ENCODE data around the gene ABLIM2.

The ABLIM2 gene

DNA sequence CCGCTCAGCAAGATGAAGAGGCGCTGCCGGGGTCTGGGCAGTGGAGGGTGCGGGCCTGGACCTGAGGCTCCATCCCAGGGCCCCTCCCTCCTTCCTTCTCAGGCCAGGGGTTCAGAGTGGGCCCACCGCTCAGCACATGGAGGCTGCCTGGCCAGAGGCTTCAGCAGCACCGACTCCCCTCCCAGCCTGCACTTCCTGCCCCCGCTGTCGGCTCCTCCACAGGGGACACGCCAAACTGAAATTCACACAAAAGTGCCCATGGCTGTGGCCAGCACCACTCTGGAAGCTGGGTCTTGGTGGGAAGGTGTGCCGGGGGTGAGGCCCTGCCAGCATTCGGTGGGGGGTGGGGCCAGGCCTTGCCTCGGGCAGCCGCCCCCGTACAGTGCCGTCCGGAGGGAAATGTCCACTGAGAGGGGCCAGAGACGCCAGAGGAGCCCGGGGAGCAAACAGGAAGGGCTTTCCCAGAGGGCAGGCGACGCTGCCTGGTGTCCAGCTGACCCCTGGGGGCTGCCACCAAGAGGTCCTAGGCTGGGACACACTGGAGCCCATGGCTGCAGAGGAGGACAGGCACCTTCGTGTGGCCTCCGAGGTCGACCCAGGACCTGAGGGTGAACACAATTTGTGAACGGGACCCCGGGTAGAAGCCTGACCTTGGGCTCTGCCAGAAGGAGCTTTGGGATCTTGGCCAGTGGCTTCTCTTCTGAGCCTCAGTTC lies 134.4 kb downstream of the ABLIM2 start:
- DNase-seq (ENCODE audit: low read depth), result no peak

DNA sequence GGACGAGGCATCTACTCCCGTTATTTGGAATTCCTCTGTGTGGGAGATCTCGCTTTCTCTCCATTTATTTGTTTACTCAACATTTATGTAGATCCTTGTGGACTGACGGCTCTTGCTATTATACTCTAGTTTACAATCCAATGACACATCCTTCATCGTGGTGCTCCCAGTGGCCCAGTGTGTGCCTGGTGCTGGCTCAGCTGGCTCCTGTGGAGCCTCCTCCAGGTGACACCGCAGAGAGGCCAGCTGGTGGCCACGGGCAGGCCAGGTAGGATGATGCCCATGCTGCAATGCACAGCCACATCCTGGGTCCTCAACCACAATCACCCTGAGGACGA lies 134.9 kb downstream of the ABLIM2 start:
- DNase-seq (ENCODE audit: low read depth), result no peak

DNA sequence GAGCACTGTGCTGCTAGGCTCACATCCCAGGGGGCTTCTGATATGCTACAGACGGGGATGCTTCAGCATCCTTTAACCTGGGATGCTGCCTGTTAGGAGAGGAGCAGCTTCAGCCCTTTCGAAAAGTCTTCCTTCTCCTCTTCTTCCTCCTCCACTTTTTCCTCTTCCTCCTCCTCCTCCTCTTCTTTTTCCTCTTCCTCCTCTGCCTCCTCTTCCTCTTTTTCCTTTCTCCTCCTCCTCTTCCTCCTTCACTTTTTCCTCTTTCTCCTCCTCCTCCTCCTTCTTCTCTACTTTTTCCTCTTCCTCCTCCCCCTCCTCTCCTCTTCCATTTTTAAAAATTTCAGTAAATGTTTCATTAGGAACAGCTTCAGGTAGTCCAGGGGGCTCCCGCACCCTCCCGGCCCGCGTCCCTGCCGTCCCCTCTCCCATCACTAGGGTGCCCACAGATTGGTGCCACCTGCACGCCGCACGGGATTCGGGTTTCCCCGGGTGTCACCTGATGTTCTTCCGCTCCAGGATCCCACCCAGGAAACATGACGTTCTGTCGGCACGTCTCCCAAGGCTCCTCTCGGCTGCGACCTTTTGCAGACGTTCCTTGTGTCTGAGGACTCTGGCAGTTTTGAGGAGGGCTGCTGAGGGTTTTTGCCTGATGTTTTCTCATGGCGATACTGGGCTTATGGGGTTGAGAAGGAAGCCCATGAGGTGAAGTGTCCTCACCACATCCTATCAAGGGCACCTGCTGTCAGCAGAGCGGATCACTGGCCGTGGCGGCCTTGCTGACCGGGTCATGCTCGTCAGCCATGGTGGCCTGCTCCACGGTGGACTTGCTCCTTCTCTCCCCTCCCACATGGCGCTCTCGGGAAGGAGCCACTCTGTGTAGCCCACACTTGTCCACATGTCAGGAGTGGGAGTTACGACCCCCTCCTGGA lies 135.6 kb downstream of the ABLIM2 start:
- no peak for DNase-seq (ENCODE audit: low read depth)

DNA sequence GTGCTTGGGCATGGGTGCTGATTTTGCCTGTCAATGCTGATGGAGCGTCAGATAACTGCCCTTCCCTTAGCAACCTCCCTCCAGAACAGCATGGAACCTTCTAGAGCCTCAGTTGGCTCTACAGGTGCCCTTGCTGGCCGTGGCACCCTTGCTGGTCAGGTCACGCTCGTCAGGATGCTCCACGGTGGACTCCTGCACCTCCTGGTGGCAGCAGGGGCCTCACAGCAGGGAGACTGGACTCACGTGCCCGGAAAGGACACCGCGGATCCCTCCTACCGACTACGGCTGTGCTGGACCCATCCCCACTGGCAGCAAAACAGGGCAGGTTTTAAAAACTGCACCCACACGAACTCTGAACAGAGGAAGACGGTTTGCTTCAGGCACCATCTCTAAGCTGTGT lies 136.8 kb downstream of the ABLIM2 start:
- DNase-seq (ENCODE audit: low read depth), result no peak

DNA sequence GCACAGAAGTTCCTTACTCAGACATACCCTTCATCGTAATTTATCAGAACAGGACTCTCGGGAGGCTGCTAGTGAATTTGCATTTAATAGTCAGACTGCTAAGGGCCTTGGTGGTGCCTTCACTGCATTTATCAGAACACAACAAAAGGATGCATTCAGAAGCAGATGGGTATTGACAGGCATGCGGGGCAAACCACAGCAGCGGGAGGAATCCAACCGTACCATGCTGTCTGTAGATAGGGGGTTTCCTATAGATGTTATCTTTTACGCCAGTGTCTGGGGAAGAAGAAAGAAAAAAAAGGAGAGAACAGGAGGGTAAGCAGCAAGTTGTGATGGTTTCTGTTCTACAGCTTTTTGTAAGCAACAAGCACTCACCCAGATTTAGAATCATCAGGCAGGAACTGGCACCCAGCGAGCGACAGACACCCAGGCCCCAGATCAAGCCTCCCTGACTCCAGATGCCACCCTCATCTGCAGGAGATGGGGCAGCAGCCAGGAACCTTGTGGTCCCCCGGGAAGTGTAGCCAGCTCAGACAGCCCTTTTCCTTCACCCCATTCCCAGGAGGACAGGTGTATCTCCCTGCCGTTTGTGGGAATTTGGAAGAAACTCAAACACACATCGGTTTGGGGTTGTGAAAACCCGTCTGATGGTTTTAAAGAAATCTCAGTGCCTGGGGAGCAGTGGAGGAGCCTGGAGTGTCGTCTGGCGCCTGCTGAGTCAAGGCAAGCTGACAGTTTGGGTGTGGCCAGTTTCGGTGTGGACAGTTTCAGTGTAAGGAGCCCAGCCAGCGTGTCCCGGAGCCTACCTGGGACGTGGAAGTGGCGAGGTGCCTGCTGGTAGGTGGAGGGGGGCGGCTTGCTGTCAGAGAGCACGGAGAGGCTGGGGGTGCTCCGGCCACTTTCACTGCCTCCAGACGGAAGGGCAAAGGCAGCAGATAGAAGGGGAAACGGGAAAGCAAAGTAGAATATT lies 138.9 kb downstream of the ABLIM2 start:
- DNase-seq (ENCODE audit: low read depth), result no peak

DNA sequence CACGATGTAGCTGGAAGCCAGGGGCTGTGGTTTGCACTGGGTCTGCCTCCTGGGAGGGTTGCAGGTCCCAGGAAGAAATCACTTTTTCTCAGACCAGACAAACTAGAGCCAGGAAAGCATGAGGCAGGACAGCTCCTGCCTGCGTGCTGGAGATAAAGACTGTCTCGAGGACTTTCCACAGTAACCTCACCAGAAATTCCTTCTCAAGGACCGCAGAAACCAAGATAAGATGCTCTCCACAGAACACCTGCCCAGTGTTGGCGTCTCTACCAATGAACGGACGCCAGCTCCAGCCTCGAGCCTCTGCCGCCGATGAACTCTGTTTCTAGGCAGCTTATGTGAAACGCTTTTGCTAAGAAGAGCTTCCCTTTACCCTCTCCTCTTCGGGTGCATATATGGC lies 142.1 kb downstream of the ABLIM2 start:
- no peak for DNase-seq (ENCODE audit: low read depth)

DNA sequence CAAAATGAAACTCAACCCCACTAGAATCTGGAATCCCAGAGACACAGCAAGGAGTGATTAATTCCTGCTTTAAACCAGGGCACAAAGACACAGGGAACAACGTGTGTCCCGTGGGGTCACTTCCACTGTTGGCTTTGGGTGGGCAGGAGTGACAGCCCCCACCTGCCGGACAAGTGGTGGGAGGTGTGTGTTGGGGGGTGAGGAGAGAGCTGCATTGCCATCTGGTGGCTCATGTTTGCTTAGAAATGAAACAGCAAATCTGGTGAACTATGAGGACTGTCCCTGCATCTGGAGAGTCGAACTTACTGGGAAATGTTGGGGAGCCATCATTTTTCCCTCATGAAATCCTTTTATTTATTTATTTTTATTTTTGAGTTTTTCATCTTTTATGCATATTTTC lies 143.1 kb downstream of the ABLIM2 start:
- DNase-seq (ENCODE audit: low read depth), result no peak

DNA sequence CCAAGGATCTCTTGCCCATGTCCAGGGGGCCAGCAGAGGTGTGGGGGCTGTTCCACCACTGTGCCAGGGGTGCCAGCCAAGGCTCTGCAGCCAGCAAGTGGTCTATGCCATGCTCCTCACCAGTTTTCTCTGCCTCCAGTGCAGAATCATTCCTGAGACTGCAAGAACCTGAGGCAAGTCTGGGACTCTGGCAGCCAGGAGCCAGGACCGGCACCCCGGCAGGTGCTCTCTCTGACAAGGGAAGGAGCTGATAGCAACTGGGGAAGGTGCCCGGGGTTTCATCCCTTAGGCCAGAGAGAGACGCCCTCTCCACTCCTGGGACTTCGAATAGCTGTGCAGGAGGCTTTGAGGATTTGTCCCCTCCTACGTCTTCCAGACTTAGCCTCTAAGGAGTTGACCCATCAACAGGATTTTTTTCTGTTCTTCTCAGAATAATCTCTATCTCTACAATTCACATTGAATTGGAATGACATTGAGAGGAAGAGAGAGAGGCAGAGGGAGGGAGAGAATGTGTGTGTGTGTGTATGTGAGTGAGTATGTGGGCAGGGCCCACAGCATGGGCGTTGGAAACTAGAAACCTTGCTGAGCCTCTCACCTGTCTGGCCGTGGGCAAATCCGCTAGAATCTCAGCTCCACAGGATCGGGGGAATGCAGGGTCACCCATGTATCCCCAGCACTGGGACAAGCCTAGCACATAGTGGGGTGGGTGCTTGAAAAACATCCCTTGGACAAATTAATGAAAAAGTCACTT lies 144.5 kb downstream of the ABLIM2 start:
- DNase-seq (ENCODE audit: low read depth), result no peak

DNA sequence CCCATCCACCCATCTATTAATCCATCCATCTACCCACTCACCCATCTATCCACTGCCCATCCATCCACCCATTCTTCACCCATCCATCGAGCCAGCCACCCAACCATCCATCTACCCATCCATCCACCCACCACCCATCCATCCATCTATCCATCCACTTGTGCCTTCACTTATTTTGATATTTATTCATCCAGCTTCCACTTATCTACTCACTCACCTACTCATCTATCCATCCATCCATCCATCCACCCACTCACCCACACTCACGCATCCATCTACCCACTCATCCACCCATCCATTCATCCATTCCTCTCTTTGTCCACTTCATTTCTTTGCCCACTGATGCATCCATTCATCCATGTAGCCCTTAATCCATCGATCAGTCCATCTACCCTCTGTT lies 146.1 kb downstream of the ABLIM2 start:
- no peak for DNase-seq (ENCODE audit: low read depth)

DNA sequence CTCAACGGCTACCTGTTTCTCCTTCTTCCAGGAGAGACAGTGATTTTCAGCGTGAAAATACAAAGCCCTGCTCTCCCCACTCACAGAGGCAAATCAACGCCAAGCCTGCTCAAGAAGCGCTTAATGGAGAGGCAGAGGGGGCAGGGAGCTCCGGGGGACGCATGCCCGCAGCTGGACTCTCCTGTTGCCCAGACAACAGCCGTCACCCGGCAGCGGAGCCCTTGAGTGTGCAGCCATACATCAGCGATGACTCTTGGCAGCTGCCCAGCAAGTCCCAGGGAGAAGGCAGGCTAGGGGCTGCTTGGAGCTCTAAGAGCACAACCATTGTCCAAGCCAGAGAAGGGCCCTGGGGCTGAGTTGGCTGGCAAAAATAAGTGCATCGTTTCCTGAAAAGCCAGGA lies 148.0 kb downstream of the ABLIM2 start:
- DNase-seq (ENCODE audit: low read depth), result no peak

DNA sequence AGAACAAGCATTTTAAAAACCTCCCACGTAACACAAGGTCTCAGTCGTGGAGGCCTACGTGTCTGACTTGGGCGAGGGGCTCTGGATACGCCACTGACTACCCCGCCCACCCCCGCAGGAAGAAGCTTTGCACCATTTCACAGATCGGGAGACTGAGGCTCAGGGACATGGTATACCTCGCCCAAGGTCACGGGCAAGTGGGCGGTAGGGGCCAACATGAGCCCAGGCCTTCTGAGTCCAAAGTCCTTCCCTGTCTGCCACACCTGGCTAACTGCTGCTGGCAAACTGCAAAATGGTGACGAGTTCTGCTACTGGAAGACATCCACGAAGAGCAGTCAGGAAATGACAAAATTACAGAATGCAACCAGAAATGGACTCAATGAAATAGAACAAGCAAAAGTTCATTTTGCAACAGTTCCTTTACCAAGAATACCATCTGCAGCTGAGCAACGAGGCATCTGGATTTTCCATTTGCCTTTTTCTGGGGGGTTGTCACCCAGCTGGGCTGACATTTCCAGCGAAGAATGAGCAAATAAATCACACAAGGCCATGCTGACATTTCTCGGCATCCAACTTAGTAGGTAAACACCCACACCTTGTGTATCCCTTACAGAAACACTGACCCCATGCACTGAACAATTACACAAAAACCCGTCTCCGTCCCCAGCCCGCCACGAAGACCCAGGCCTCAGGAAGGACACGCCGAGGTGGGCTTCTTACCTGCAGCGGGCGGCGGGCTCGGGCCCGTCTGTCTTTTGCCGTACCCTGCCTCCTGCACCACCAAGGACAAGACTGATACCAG lies 148.7 kb downstream of the ABLIM2 start:
- DNase-seq (ENCODE audit: low read depth), result no peak

DNA sequence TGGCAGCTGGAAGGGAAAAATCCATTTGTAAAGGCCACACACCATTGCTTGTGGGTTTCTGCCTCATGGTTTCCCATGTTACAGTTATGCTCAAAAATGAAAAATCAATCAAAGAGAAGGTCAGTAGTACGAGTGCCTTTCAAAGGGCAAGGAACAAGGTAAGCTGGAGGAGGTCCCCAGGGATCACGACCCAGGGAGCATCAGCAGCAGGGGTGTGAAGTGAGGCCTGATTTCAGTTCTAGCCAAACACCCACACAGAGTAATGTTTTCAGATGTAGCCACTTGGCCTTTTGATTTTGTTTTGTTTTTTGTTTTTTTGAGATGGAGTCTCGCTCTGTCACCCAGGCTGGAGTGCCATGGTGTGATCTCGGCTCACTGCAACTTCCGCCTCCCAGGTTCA lies 149.5 kb downstream of the ABLIM2 start:
- DNase-seq (ENCODE audit: low read depth), result no peak

DNA sequence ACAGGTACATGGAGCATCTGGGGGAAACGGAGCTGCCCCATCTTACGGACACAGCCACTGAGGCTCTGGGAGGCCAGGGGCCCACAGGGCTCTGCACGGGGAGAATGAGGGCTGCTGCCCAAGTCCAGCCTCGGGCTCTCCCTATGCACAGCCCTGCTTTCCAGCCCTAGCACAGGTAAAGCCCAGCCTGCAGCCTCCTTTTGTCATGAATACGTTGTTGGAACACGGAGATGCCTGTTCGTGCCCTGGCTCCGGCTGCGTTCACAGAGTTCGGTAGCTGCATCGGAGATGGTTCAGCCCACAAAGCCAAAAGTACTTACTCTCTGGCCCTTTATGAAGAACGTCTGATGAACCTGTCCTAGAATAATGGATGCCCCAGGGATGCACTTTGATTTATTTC lies 150.2 kb downstream of the ABLIM2 start:
- DNase-seq (ENCODE audit: low read depth), result no peak

DNA sequence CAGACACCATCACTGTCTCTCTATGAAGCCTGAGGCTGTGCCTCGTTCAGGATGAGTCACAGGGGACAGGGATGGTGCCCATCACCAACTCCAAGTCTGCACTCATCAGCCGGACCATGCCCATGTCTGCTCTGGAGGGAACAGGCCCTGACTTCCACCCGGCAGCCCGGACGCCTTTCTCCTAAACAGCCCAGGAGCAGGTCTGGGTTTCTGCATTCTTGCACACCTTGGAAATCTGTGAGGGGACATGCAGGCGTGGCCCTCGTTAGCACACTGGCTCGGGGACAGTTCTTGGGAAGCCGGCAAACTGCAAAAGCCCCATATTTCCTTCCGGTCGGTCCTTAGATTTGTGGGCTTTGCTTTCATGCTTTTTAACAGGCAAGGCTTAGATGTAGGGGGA lies 151.0 kb downstream of the ABLIM2 start:
- DNase-seq (ENCODE audit: low read depth), result no peak

DNA sequence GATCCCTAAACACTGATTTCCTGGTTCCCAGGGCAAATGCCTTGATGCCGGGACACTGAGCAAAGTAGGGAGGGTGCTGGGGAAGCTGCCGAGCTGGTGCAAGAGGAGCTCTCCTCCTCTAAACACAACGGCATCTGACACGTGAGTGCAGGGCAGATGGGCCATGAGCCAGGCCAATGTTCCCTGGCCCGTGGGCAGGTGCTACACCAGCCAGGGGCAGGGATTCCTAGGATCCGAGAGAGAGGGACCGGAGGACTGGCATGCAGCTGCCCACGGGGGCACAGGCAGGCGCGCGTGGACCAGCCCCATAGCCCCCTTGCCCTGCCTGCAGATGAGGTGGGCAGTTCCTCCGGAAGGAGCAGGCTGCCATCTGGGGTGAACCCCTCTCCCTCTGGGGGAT lies 152.1 kb downstream of the ABLIM2 start:
- no peak for DNase-seq (ENCODE audit: low read depth)

DNA sequence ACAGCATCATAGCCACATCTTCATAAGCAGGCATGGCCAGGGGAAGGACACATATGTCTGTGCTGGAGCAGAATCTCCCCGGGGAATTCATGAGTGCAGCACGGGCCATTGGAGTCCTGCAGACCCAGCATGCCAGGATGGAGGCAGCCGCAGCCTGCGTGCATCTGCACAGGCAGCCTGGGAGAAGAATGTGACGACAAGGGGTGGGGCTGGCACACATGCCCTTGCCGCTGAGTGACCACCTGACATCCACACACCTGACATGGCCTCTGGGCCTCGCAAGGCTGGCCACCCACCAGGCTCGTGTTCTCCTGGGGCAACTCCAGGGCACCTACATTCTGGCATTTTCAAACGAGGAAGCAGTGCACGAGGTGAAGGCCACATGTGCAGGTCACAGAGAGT lies 152.8 kb downstream of the ABLIM2 start:
- DNase-seq (ENCODE audit: low read depth), result no peak

DNA sequence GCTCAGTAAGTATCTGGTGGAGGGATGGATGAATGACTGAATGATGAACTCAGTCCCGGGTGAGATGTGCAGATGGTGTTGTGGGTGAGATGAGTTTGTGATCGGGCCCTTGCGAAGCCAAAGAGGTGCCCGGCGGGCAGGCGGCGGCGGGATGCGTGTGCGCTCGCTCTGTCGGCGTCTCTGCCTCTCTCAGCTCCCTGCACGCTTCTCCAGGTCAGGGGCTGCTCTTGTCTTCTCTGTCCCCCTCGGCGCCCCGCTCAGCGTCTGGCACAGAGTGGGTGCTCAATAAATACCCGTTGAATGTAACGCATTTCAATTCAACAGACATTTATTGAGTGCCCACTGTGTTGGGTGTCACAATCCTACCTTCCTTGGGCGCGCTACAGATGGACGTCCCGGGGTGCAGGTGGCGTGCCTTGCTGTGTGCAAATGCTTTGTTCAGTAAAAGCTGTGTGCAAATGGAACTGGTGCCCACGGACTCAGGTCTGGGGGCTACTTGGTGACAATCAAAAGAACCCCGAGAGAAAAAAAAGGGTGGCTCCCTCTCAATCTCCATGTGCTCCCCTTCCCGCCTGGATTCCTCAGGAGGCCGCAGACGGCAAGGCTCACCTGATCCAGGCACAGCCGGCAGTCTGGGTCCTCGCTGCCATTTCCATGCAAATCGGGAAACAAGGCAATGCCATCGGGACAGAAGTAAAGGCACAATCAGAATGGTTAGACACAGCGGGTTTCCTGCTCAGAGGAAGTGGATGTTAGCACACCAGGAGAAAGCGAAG lies 153.4 kb downstream of the ABLIM2 start:
- DNase-seq (ENCODE audit: low read depth), result no peak

DNA sequence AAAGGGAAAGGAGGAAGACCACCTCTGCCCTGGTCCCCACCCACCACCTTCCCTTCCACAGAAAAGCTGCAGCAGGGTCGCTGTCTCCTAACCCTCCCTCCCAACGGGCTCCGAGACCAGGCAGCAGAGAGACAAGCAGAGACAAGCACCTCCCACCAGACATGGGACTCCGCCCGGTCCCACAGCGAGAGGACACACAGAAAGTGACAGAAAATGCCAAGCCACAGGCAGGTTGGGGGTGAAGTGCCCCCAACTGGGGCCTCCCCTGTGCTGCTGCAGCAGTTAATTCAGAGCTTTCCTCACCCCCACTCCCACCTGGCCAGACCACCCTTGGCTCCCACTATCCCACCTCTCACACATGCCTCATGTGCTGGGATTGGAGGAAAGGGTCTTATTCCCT lies 154.5 kb downstream of the ABLIM2 start:
- DNase-seq (ENCODE audit: low read depth), result no peak

DNA sequence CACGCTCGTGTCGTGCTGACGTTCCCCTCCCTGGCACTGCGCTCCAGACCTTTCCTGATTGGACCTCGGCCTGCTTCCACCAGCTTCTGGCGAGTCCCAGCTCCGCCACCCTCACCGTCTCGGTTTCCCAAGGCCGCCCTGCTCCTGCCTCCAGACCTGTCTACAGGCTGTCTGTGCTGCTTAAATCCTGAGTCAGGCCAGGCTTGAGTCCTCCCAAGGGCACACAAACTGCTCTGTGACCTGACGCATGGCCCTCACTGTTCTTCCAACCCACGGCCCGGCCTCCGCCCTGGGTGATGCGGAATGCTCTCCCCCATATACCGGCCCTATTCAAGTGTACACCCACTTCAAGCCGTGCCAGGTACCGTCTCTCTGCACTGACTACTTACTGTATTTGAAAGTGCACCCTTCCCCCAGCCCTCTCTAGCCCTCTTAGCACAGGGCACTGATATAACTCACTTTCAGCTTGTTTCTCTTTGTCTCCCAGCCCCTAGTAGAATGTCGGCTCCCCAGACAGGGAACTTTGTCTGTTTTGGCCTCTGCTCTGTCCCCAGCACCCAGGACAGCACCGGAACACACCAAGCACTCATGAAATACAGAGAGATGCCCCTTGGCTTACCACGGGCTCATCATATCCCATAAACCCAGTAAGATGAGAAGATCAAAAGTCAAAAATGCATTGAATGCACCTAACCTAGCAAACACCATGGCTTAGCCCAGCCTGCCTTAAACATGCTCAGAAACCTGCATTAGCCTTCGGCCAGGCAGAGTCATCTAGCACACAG lies 155.9 kb downstream of the ABLIM2 start:
- no peak for DNase-seq (ENCODE audit: low read depth)
